Measurements from ENCODE around the gene PLOD2.

GRCh38 chr3:146145642-146146041 lies 15.3 kb downstream of the PLOD2 start:
- TF ChIP-seq CTCF (IDR thresholded peaks at IDR 0.05; ENCODE audit: low read depth, low read length, poor library complexity, severe bottlenecking) (no peak), EZH2phosphoT487 (IDR thresholded peaks at IDR 0.05; ENCODE audit: borderline replicate concordance, low read length) (no peak)

Measured in DOHH2 (cell line).